Panc1 (cell line): ENCODE measurements around the gene DIP2C. TPM values are rescaled to one million over a fixed set of nuclear protein-coding genes. Genes with fewer than 3 reads are reported as not detected.

ENCODE experiments used
- ATAC-seq: fragments of 200-7000 bp; cut with Tn5 transposase; 2 replicates; pipeline ENCODE4 v1.9.1; 2020; ENCODE audit warnings: mild to moderate bottlenecking, moderate library complexity
- BruUV-seq: library from RNA; stranded (reverse); fragments of 400-500 nt; replicated peaks from 2 replicates; lab custom pipeline; 2021; lab: Mats Ljungman, UMichigan
- CTCF ChIA-PET: fragments of 300-600 bp; sonication (Branson Sonifier 250); formaldehyde crosslinking; loops from one replicate; lab custom pipeline; 2022; ENCODE audit warnings: antibody characterized with exemption; lab: Charles Lee
- POLR2A ChIA-PET: fragments of 300-600 bp; sonication (Branson Sonifier 250); formaldehyde crosslinking; loops from one replicate; lab custom pipeline; 2022; ENCODE audit warnings: antibody characterized with exemption; lab: Charles Lee
- DNase-seq: peaks from one replicate; pipeline ENCODE4 v3.0.0-alpha.2; 2010; ENCODE audit warnings: low read depth, low spot score
- H3K27ac ChIP-seq: 2 replicates; pipeline ENCODE4 v1.5.1; 2011; ENCODE audit warnings: mild to moderate bottlenecking, low read length, inconsistent platforms
- H3K27me3 ChIP-seq: fragments of 200-500 bp; sonication (Bioruptor generic); 2 replicates; pipeline ENCODE4 v1.6.0; 2014; ENCODE audit warnings: low read length, inconsistent platforms; ENCODE audit not compliant: control insufficient read depth, insufficient read depth
- H3K36me3 ChIP-seq: fragments of 200-500 bp; sonication (Bioruptor generic); 2 replicates; pipeline ENCODE4 v1.5.1; 2014; ENCODE audit warnings: inconsistent platforms, mild to moderate bottlenecking, low read length, moderate library complexity; ENCODE audit not compliant: control insufficient read depth, insufficient read depth
- H3K4me1 ChIP-seq: 2 replicates; pipeline ENCODE4 v1.5.1; 2011; ENCODE audit warnings: inconsistent platforms, mild to moderate bottlenecking, low read length, moderate library complexity; ENCODE audit not compliant: control insufficient read depth, insufficient read depth
- H3K4me3 ChIP-seq, 2 experiments: 2 replicates each; pipeline ENCODE4 v1.5.1; 2011 to 2012; ENCODE audit warnings: low read depth in 2 of 2, low read length in 2 of 2, mild to moderate bottlenecking in 2 of 2, inconsistent platforms in 1 of 2, moderate library complexity in 1 of 2
- H3K9me3 ChIP-seq: fragments of 200-500 bp; sonication (Bioruptor generic); 2 replicates; pipeline ENCODE4 v1.5.1; 2014; ENCODE audit warnings: low read depth, mild to moderate bottlenecking, inconsistent platforms, low read length, moderate library complexity; ENCODE audit not compliant: control insufficient read depth, insufficient read depth
- CTCF ChIP-seq: fragments of 450-650 bp; IDR thresholded peaks from 2 replicates; pipeline ENCODE4 v1.5.1; 2017; ENCODE audit warnings: mild to moderate bottlenecking
- POLR2AphosphoS5 ChIP-seq: IDR thresholded peaks from 2 replicates; pipeline ENCODE4 v1.6.1; 2012; ENCODE audit warnings: mild to moderate bottlenecking, low read depth, low read length, moderate library complexity
- REST ChIP-seq, 2 experiments: IDR thresholded peaks; 2 replicates each; pipeline ENCODE4 v1.6.1; 2011 to 2012; ENCODE audit warnings: low read depth in 2 of 2, control low read depth in 1 of 2, low read length in 1 of 2, mild to moderate bottlenecking in 1 of 2, moderate library complexity in 1 of 2; ENCODE audit not compliant: insufficient read depth in 1 of 2
- SIN3A ChIP-seq: IDR thresholded peaks from 2 replicates; pipeline ENCODE4 v1.6.1; 2012; ENCODE audit warnings: low read depth, mild to moderate bottlenecking, low read length, moderate library complexity, borderline replicate concordance; ENCODE audit not compliant: insufficient read depth
- TCF7L2 ChIP-seq: IDR thresholded peaks from 2 replicates; pipeline ENCODE4 v1.6.1; 2011; ENCODE audit warnings: mild to moderate bottlenecking, low read depth, low read length, inconsistent platforms
- in situ Hi-C: cut with HindIII; loops from 2 replicates; pipeline ENCODE4 v1.10.0; 2016; ENCODE audit warnings: low sequenced_read_pairs, low pct_unique_long_range_greater_than_20kb
- intact Hi-C: fragments of 100-400 bp; cut with micrococcal nuclease; formaldehyde crosslinking; loops from one replicate; pipeline ENCODE4 v1.10.0; 2022; ENCODE audit not compliant: unreplicated experiment
- total RNA-seq: library from RNA; stranded (reverse); gene quantifications from one replicate; pipeline ENCODE4 v1.2.1, GENCODE V29; 2021; ENCODE audit not compliant: unreplicated experiment

Gene DIP2C
- total RNA-seq, 1 experiment from 2014 or later: 13.2 TPM

DNA sequence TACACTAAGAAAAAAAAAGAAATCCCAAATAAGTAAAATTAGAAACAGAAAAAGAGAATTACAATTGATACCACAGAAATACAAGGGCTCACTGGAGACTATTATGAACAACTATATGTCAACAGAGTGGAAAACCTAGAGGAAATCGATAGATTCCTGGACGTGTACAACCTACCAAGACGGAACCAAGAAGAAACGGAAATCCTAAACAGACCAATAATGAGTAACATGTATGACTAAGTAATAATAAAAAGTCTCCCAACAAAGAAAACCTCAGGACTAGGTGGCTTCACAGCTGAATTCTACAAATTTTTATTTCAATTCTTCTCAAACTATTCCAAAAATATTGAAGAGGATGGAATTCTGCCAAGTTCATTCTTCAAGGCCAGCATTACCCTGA, 13.9 kb downstream of the DIP2C start:
- intact Hi-C loops: no loop called here
- DNase-seq (no peak), ATAC-seq (no peak)
- Histone ChIP-seq H3K27ac (no peak overlapping the region), H3K36me3 (no peaks in the 10 kb centered on the region), H3K27me3 (no peaks in the 10 kb centered on the region), H3K4me3 (no peak overlapping the region), H3K9me3 (no peaks in the 10 kb centered on the region), H3K4me1 (no peaks in the 10 kb centered on the region)
- TF ChIP-seq CTCF (no peak), REST (IDR thresholded peaks at IDR 0.05; ENCODE audit: insufficient read depth in 1 of 2, low read depth in 2 of 2, low read length in 1 of 2) (no peak), TCF7L2 (no peak), POLR2AphosphoS5 (no peak), SIN3A (no peak)
- ChIA-PET POLR2A (no interaction called here), CTCF (no interaction called here)
- no TSS peak for BruUV-seq
- in situ Hi-C loops: no loop called here

DNA sequence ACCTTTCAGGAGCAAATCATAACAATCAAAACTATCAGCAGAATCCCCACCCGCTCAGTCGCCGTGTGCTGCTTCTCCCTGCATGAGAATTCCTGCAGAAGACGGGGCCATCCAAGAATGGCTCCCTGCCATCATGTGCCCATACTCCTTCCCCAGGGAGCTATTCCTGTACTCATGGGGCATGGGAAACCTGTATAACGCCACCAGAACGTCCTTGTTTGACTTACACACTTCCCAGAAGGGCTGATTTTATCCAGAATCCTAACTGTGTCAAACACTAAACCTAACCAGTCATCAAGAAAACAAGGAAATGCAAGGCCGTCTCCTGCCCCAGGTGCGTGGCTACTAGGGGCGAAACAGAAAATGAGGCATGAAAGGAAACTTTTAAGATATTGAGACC, 16.0 kb downstream of the DIP2C start:
- H3K4me1 ChIP-seq: no peaks in the 10 kb centered on the region

More for the DNA sequence above, 16.0 kb downstream of the DIP2C start:
- Histone ChIP-seq H3K27me3 (no peaks in the 10 kb centered on the region), H3K36me3 (no peaks in the 10 kb centered on the region), H3K4me3 (no peak overlapping the region), H3K9me3 (no peaks in the 10 kb centered on the region), H3K27ac (no peak overlapping the region)
- BruUV-seq: no TSS peak
- ChIA-PET POLR2A (no interaction called here), CTCF (no interaction called here)
- intact Hi-C loops: no loop called here
- DNase-seq (no peak), ATAC-seq (no peak)
- TF ChIP-seq REST (IDR thresholded peaks at IDR 0.05; ENCODE audit: insufficient read depth in 1 of 2, low read depth in 2 of 2, low read length in 1 of 2): no peak
- no peak for TF ChIP-seq CTCF
- no peak for TF ChIP-seq POLR2AphosphoS5
- in situ Hi-C loops: no loop called here
